Heart right ventricle (tissue), 16 donors: Measurements from ENCODE around the gene SYNPO2. TPM values are rescaled to one million over a fixed set of nuclear protein-coding genes. Genes with fewer than 3 reads are reported as not detected.

Experiments used
- ATAC-seq, 8 donors: fragments of 200-7000 bp; cut with Tn5 transposase; one replicate each; pipeline ENCODE4 v1.9.1; 2020; ENCODE audit warnings: mild to moderate bottlenecking in 8 of 8, moderate library complexity in 8 of 8, moderate number of reproducible peaks in 1 of 8
- DNase-seq, 2 donors: peaks; one replicate each; pipeline ENCODE4 v3.0.0-alpha.2; 2020
- H3K27ac ChIP-seq, 10 donors: fragments of 200-600 bp; sonication (generic) in 2 of 10; one replicate each; pipeline versions ENCODE4 v1.5.0 to v1.8.0; 2020 to 2022; ENCODE audit warnings: mild to moderate bottlenecking in 3 of 10
- H3K27me3 ChIP-seq, 7 donors: fragments of 200-600 bp; one replicate each; pipeline ENCODE4 v1.8.0; 2021 to 2022; ENCODE audit warnings: mild to moderate bottlenecking in 2 of 7
- H3K36me3 ChIP-seq, 9 donors: fragments of 200-600 bp; sonication (generic) in 1 of 9; one replicate each; pipeline versions ENCODE4 v1.5.0 to v1.8.0; 2020 to 2022; ENCODE audit warnings: mild to moderate bottlenecking in 2 of 9
- H3K4me1 ChIP-seq, 9 donors: fragments of 200-600 bp; sonication (generic) in 1 of 9; one replicate each; pipeline versions ENCODE4 v1.5.0 to v1.8.0; 2020 to 2022; ENCODE audit warnings: mild to moderate bottlenecking in 4 of 9
- H3K4me3 ChIP-seq, 10 donors: fragments of 200-600 bp; sonication (generic) in 2 of 10; one replicate each; pipeline versions ENCODE4 v1.5.0 to v1.8.0; 2020 to 2022; ENCODE audit warnings: mild to moderate bottlenecking in 7 of 10, moderate library complexity in 2 of 10
- H3K9me3 ChIP-seq, 11 donors: fragments of 200-600 bp in 10 of 11; sonication (generic) in 2 of 11; one replicate each; pipeline versions ENCODE4 v1.5.0 to v1.8.0; 2013 to 2022; ENCODE audit warnings: mild to moderate bottlenecking in 2 of 11, control low read depth in 1 of 11, moderate library complexity in 1 of 11
- WGBS, 2 donors: extraction: QIAGEN DNeasy Blood & Tissue Kit; methylation state at CpG; one replicate each; pipeline ENCODE4 v1.1.7; 2013; ENCODE audit warnings: inconsistent platforms in 1 of 2; 5-methylcytosine and 5-hydroxymethylcytosine counted together
- intact Hi-C, 10 donors: fragments of 100-400 bp; cut with DNase I; formaldehyde crosslinking; loops; one replicate each; pipeline versions ENCODE4 v1.11.1 to v1.14.2; 2022
- polyA plus RNA-seq, 2 donors: library from polyadenylated mRNA; stranded (reverse); fragments of 200-250 nt; gene quantifications; one replicate each; pipeline ENCODE4 v1.2.3, GENCODE V29; 2013
- total RNA-seq, 10 donors: library from RNA; stranded (reverse); fragmentation: NEBNext Ultra II Directional in 3 of 10; extraction: Animal tissue kit (Norgen Biotek cat#: 25700) in 3 of 10; gene quantifications; one replicate each; pipeline versions ENCODE4 v1.2.1 to v1.2.4, GENCODE V29; 2021 to 2023
- TF ChIP-seq, protein P1 (sequence below), 9 donors: fragments of 200-600 bp; sonication (generic) in 2 of 9; IDR thresholded peaks; one replicate each; pipeline versions ENCODE4 v1.5.0 to v1.8.0; 2021 to 2022; ENCODE audit warnings: antibody characterized with exemption in 9 of 9, mild to moderate bottlenecking in 5 of 9, moderate library complexity in 1 of 9
- donor health status: Arrhythmogenic right ventricular cardiomyopathy.
- donor health status: ischemic (EF 13 %, LVEDD 7.1; RV severe dilation, severe dysfunction).
- donor health status: healthy with polysubstance abuse.
- donor health status: DM: no; HTN: yes; CAD: no.
- donor health status: DM: no; HTN: no; CAD: no.
- donor health status: ischemic (EF 25% LVEDD 6.9; RV normal size, moderate dysfunction).
- donor health status: ischemic (EF 25% LVEDD 5.7; RV mildly dilated, moderate dysfunction).
- donor health status: healthy.
- donor health status: DM: yes; HTN: yes; CAD: no.
- donor health status: Ischemic cardiomyopathy.
- donor health status: ischemic (EF 35%, LVEDD 5.7; RV mildly dilated, moderate dysfunction).
- donor health status: nonischemic (EF 11% LVEDD 7.7; RV severe dilation, severe dysfunction).
- donor health status: DM: yes; HTN: yes; CAD: no.
- donor health status: PGD.
- donor health status: ischemic (EF 29% LVEDD 5.4; RV normal size, mild dysfunction).
- donor health status: nonischemic (EF 23%, LVEDD 6.1; RV moderate dilation, normal function).

SYNPO2 gene
- total and polyA plus RNA-seq, 12 donors, result 27.5 to 405 (median 244) TPM

- no peak overlapping the region for H3K4me3 ChIP-seq
- no peaks in the 10 kb centered on the region for H3K36me3 ChIP-seq
- H3K9me3 ChIP-seq, result no peaks in the 10 kb centered on the region
- peaks cover 17 to 70% (median 48%) of the 10 kb centered on the region in 9 donors for H3K4me1 ChIP-seq
- intact Hi-C loops, result loop anchor here (5.0 to 10.0 kb wide), 19 partner anchors 48 to 318 kb away; partner anchors contain the start of genes USP53 (in 2 of the 10) and MYOZ2 (in 1 of the 10)
- 77 to 79% methylated on average over 3 of the region's 3 CpGs for WGBS, 2 donors
- peak overlapping the region in 2 of 10 donors; percentile 23 to 68 for H3K27ac ChIP-seq
- ATAC-seq (no peak), DNase-seq (no peak)
- TF ChIP-seq, protein P1, sequence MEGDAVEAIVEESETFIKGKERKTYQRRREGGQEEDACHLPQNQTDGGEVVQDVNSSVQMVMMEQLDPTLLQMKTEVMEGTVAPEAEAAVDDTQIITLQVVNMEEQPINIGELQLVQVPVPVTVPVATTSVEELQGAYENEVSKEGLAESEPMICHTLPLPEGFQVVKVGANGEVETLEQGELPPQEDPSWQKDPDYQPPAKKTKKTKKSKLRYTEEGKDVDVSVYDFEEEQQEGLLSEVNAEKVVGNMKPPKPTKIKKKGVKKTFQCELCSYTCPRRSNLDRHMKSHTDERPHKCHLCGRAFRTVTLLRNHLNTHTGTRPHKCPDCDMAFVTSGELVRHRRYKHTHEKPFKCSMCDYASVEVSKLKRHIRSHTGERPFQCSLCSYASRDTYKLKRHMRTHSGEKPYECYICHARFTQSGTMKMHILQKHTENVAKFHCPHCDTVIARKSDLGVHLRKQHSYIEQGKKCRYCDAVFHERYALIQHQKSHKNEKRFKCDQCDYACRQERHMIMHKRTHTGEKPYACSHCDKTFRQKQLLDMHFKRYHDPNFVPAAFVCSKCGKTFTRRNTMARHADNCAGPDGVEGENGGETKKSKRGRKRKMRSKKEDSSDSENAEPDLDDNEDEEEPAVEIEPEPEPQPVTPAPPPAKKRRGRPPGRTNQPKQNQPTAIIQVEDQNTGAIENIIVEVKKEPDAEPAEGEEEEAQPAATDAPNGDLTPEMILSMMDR (IDR thresholded peaks at IDR 0.05), result no peak
- H3K27me3 ChIP-seq, result no peaks in the 10 kb centered on the region
Observed at GRCh38 chr4:118979712-118980111, 91.1 kb downstream of the SYNPO2 start.

DNA sequence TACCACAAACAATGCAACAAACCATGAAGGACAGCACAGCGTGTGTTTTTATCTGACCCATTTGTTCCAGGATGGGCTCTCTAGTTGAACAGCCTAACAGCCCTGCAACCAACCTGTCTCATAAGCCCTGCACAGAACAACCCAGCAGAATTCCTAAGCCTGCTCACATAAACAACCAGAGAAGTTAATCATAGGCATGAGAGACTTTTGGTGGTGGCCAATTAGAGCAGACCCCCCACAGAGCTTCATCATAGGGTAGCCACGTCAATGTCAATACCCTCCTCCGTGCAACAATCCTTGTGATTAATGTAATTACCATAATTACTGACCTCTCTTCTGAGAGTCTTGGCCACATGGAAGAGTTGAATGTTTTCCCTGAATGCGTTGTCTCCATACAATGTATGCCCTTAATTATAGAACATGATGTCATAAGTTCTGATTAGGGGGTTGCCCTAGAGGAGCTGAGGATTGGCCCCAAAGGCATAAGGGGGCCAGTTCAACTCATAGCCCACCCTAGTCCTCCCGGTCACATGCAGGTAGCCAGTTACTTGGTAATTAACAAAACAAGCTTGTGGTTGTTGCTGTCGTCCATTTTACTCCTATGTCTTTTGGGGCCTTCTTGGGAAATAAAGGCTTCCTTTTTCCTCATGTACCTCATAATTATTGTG is 92.7 kb downstream of the SYNPO2 start:
- Histone ChIP-seq H3K4me3 (no peak overlapping the region), H3K4me1 (peaks cover 19 to 69% (median 53%) of the 10 kb centered on the region in 9 donors), H3K27ac (peak overlapping the region in 7 of 10 donors; percentile 36 to 76 (median 60)), H3K9me3 (no peaks in the 10 kb centered on the region), H3K27me3 (no peaks in the 10 kb centered on the region), H3K36me3 (no peaks in the 10 kb centered on the region)
- intact Hi-C loops, result loop anchor here in 9 of 10 donors (5.0 to 10.0 kb wide), 16 partner anchors 46 to 306 kb away; partner anchors contain the start of genes USP53 (in 2 of the 9) and MYOZ2 (in 1 of the 9)
- no peak for DNase-seq
- WGBS, 2 donors, result 40 to 45% methylated on average over 6 of the region's 6 CpGs
- peak in 6 of 8 donors; percentile 12 to 29 (median 22) for ATAC-seq
- TF ChIP-seq, protein P1 (IDR thresholded peaks at IDR 0.05), result no peak

DNA sequence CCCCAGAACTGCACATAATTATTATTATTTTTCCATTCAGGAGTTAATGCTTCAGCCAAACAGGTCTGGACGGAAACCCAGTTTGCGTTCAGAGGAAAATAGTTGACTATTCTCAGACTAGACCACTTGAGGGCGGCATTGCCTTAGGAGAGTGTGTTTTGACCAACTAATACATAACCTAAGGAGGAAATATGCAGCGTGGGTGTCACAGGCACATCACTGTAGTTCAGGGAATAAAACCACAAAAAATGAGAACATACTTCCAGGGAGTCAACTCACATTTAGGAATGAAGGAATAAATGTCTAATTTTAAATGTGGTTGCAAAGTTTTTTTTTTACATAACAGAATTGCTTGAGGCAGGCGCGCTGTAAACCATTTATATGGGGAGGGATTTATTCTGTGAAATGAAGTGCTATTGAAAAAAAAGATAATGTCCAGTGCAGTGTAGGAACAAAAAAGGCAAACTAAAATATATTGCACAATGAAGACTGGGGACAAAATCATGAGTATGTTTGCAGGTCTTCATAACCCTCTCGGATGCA is 93.3 kb downstream of the SYNPO2 start:
- intact Hi-C loops, result loop anchor here in 9 of 10 donors (5.0 to 10.0 kb wide), 16 partner anchors 45 to 305 kb away; partner anchors contain the start of genes USP53 (in 2 of the 9) and MYOZ2 (in 1 of the 9)
- H3K9me3 ChIP-seq, result no peaks in the 10 kb centered on the region
- H3K4me3 ChIP-seq, result peak overlapping the region in 1 of 10 donors; percentile 4
- TF ChIP-seq, protein P1 (IDR thresholded peaks at IDR 0.05), result peak; percentile 60 to 88 (median 79)
- peaks cover 19 to 75% (median 53%) of the 10 kb centered on the region in 9 donors for H3K4me1 ChIP-seq
- H3K27ac ChIP-seq, result peak overlapping the region in 5 of 10 donors; percentile 40 to 76 (median 64)
- DNase-seq, result peak in 1 of 2 donors; percentile 79
- H3K27me3 ChIP-seq, result no peaks in the 10 kb centered on the region
- peak; percentile 54 to 89 (median 80) for ATAC-seq
- 35 to 39% methylated on average over 7 of the region's 7 CpGs for WGBS, 2 donors
- no peaks in the 10 kb centered on the region for H3K36me3 ChIP-seq

DNA sequence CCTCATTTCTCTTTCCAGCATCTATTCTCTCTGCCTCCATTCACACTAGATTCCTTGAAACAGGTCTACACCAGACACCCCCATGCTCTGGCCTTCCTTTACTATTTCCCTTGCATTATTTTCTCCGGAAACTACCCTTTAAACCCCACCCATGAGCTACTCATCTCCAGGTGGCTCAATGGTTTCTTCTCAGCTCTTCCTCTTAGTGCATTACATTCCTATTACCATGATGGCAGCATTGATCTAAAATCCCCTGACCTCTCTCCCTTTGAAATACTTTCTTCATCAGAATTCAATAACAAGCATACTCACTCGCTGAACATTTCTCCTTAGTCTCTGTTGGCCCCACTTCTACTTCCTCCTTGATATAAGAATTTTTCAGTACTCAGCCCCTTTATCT is 94.6 kb downstream of the SYNPO2 start:
- intact Hi-C loops, result loop anchor here in 9 of 10 donors (5.0 to 10.0 kb wide), 16 partner anchors 44 to 304 kb away; partner anchors contain the start of genes USP53 (in 2 of the 9) and MYOZ2 (in 1 of the 9)
- H3K4me1 ChIP-seq, result peaks cover 22 to 87% (median 60%) of the 10 kb centered on the region in 9 donors
- no peaks in the 10 kb centered on the region for H3K9me3 ChIP-seq
- TF ChIP-seq, protein P1 (IDR thresholded peaks at IDR 0.05), result no peak
- no peak for DNase-seq
- H3K36me3 ChIP-seq, result no peaks in the 10 kb centered on the region
- WGBS, 2 donors, result 78 to 84% methylated on average over 2 of the region's 2 CpGs
- H3K27me3 ChIP-seq, result no peaks in the 10 kb centered on the region
- no peak for ATAC-seq
- peak overlapping the region in 7 of 10 donors; percentile 12 to 78 (median 51) for H3K27ac ChIP-seq
- H3K4me3 ChIP-seq, result no peak overlapping the region
